MM.1S (cell line): ENCODE results near the gene VPS18.

ENCODE experiments used
- DNase-seq: peaks from one replicate; pipeline ENCODE4 v3.0.0-alpha.2; 2015
- H2AFZ ChIP-seq: fragments of 300-600 bp; sonication (generic); 2 replicates; pipeline ENCODE4 v1.6.0; 2016; ENCODE audit warnings: antibody characterized with exemption, low read length
- H3F3A ChIP-seq: fragments of 300-600 bp; sonication (generic); 2 replicates; pipeline ENCODE4 v1.6.1; 2016; ENCODE audit warnings: mild to moderate bottlenecking, antibody characterized with exemption, low read length, moderate library complexity, mixed read lengths; ENCODE audit not compliant: insufficient read depth
- H3K27ac ChIP-seq: fragments of 300-600 bp; sonication (generic); 2 replicates; pipeline ENCODE4 v1.5.1; 2016; ENCODE audit warnings: mild to moderate bottlenecking, low read length
- H3K27me3 ChIP-seq: fragments of 300-600 bp; sonication (generic); replicated peaks from 2 replicates; pipeline ENCODE4 v1.6.0; 2016; ENCODE audit warnings: low read length; ENCODE audit not compliant: insufficient read depth
- H3K36me3 ChIP-seq: fragments of 300-600 bp; sonication (generic); replicated peaks from 2 replicates; pipeline ENCODE4 v1.6.1; 2016; ENCODE audit warnings: mild to moderate bottlenecking, low read length, mixed read lengths; ENCODE audit not compliant: insufficient read depth
- H3K4me1 ChIP-seq: fragments of 300-600 bp; sonication (generic); 2 replicates; pipeline ENCODE4 v1.6.1; 2016; ENCODE audit warnings: low read length, mixed read lengths
- H3K4me2 ChIP-seq: fragments of 300-600 bp; sonication (generic); 2 replicates; pipeline ENCODE4 v1.6.0; 2016; ENCODE audit warnings: low read depth, low read length
- H3K4me3 ChIP-seq: fragments of 300-600 bp; sonication (generic); 2 replicates; pipeline ENCODE4 v1.5.1; 2016; ENCODE audit warnings: low read length, mixed read lengths
- H3K79me2 ChIP-seq: fragments of 300-600 bp; sonication (generic); 2 replicates; pipeline ENCODE4 v1.6.1; 2016; ENCODE audit warnings: mixed run types, low read length, mixed read lengths
- H3K9ac ChIP-seq: fragments of 300-600 bp; sonication (generic); 2 replicates; pipeline ENCODE4 v1.6.1; 2016; ENCODE audit warnings: low read length, mixed read lengths
- H3K9me2 ChIP-seq: fragments of 300-600 bp; sonication (generic); replicated peaks from 2 replicates; pipeline ENCODE4 v1.6.1; 2016; ENCODE audit warnings: mild to moderate bottlenecking, low read length, mixed read lengths; ENCODE audit not compliant: insufficient read depth
- H3K9me3 ChIP-seq: fragments of 300-600 bp; sonication (generic); replicated peaks from 2 replicates; pipeline ENCODE4 v1.6.1; 2016; ENCODE audit warnings: mild to moderate bottlenecking, low read length, mixed read lengths; ENCODE audit not compliant: insufficient read depth
- H4K20me1 ChIP-seq: fragments of 300-600 bp; sonication (generic); 2 replicates; pipeline ENCODE4 v1.6.1; 2016; ENCODE audit warnings: mild to moderate bottlenecking, low read length, moderate library complexity, mixed read lengths; ENCODE audit not compliant: insufficient read depth
- EZH2 ChIP-seq: fragments of 300-600 bp; sonication (generic); optimal IDR thresholded peaks from 2 replicates; pipeline ENCODE3; 2017; ENCODE audit warnings: low read depth, mild to moderate bottlenecking, antibody characterized with exemption, low read length, mixed read lengths
- EZH2phosphoT487 ChIP-seq: fragments of 300-600 bp; sonication (generic); IDR thresholded peaks from 2 replicates; pipeline ENCODE4 v1.6.1; 2018; ENCODE audit warnings: antibody characterized with exemption, low read length
- TF ChIP-seq, protein P1 (sequence below): fragments of 300-600 bp; sonication (generic); IDR thresholded peaks from 2 replicates; pipeline ENCODE4 v1.5.1; 2016; ENCODE audit warnings: antibody characterized with exemption, low read length, mixed read lengths

VPS18 gene

DNA sequence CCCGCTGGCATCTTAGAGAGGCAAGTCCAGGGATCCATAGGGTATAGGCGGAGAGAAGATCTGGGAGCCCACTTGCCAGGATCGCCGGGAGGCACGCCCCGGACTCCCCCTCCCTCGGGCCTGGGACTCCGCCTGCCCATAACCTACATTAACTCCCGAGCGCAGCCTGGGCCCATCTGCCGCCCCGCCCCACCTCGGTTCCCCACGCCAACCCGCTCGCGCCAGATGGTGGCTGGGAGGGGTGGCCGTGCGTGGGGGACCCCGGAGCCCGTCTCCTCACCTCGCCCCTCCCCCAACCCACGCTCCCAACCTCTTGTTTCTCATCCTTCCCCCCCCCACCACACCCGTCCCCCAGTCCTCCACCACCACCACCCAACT lies 33.2 kb downstream of the VPS18 start:
- peak overlapping the region; percentile 100 for H3K4me2 ChIP-seq
- no peak for TF ChIP-seq EZH2phosphoT487
- TF ChIP-seq EZH2, result no peak
- TF ChIP-seq, protein P1, sequence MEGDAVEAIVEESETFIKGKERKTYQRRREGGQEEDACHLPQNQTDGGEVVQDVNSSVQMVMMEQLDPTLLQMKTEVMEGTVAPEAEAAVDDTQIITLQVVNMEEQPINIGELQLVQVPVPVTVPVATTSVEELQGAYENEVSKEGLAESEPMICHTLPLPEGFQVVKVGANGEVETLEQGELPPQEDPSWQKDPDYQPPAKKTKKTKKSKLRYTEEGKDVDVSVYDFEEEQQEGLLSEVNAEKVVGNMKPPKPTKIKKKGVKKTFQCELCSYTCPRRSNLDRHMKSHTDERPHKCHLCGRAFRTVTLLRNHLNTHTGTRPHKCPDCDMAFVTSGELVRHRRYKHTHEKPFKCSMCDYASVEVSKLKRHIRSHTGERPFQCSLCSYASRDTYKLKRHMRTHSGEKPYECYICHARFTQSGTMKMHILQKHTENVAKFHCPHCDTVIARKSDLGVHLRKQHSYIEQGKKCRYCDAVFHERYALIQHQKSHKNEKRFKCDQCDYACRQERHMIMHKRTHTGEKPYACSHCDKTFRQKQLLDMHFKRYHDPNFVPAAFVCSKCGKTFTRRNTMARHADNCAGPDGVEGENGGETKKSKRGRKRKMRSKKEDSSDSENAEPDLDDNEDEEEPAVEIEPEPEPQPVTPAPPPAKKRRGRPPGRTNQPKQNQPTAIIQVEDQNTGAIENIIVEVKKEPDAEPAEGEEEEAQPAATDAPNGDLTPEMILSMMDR, result no peak
- H3K9me3 ChIP-seq, result no peaks in the 10 kb centered on the region
- H4K20me1 ChIP-seq, result no peaks in the 10 kb centered on the region
- peak overlapping the region; percentile 80; the same call in 1 of the 2 replicates for H2AFZ ChIP-seq
- H3K4me3 ChIP-seq, result peak overlapping the region; percentile 76
- no peak for DNase-seq
- H3K9me2 ChIP-seq, result no peaks in the 10 kb centered on the region
- H3K27ac ChIP-seq, result no peak overlapping the region
- H3F3A ChIP-seq, result peaks cover 8% of the 10 kb centered on the region; the same call in 1 of the 2 replicates
- no peak overlapping the region for H3K9ac ChIP-seq
- H3K27me3 ChIP-seq, result peaks cover 51% of the 10 kb centered on the region
- H3K36me3 ChIP-seq, result no peaks in the 10 kb centered on the region
- H3K4me1 ChIP-seq, result 0 out of 2 replicates have a peak, but pooled peaks cover 7% of the 10 kb centered on the region
- no peaks in the 10 kb centered on the region for H3K79me2 ChIP-seq

DNA sequence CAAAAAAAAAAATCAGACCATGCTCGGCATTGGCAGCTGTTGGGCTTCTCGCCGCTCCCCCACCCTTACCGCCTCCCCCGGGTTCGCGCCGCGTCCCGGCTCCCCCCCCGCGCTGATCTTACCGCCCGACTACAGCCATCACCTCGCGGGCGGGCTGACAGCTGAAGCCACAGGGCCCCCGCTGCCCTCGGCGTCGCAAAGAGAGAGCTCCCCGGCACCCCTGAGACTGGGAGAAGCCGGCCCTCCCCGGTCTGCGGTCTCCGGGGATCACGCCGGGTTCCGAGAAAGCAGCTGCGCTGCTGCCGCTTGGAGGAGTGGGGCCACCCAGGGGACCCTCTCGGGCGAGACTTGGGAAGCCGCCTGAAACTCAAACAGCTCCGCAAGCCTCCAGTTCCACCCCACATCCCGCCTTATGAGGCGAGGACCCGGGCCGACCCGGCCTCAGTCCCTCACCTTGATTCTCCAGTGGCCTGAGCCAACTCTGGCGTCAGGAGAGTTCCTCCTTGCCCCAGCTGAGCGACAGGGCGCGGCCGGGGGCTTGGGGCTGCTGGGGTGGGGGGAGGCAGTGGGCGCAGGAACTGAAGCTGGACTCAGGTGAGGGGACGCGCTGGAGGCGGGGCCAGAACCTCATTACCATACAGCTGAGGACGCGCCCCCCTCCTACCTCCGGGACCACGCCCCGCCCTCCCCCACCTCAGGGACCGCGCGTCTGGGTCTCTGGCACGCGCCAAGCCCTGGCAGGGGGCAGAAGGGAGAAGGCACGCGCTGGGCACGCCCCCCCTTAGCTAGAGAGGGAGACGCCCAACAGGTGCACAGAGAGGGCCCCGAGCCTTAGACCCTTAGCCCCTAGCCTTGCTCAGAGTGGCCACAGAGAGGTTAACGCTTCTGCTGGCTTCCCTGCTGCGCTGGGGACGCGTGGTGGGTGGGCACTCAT lies 33.9 kb downstream of the VPS18 start:
- Histone ChIP-seq H3K27ac (no peak overlapping the region), H3K4me1 (0 out of 2 replicates have a peak, but pooled peaks cover 7% of the 10 kb centered on the region), H3K36me3 (no peaks in the 10 kb centered on the region), H4K20me1 (no peaks in the 10 kb centered on the region), H3K4me2 (peak overlapping the region; percentile 100), H3F3A (peaks cover 8% of the 10 kb centered on the region), H2AFZ (peak overlapping the region; percentile 89), H3K9me3 (no peaks in the 10 kb centered on the region), H3K4me3 (peak overlapping the region; percentile 76), H3K27me3 (peaks cover 51% of the 10 kb centered on the region), H3K9ac (no peak overlapping the region; the same call in 1 of the 2 replicates), H3K79me2 (no peaks in the 10 kb centered on the region), H3K9me2 (no peaks in the 10 kb centered on the region)
- TF ChIP-seq, protein P1, result no peak
- TF ChIP-seq EZH2phosphoT487 (no peak), EZH2 (no peak)
- peak; percentile 30 for DNase-seq

DNA sequence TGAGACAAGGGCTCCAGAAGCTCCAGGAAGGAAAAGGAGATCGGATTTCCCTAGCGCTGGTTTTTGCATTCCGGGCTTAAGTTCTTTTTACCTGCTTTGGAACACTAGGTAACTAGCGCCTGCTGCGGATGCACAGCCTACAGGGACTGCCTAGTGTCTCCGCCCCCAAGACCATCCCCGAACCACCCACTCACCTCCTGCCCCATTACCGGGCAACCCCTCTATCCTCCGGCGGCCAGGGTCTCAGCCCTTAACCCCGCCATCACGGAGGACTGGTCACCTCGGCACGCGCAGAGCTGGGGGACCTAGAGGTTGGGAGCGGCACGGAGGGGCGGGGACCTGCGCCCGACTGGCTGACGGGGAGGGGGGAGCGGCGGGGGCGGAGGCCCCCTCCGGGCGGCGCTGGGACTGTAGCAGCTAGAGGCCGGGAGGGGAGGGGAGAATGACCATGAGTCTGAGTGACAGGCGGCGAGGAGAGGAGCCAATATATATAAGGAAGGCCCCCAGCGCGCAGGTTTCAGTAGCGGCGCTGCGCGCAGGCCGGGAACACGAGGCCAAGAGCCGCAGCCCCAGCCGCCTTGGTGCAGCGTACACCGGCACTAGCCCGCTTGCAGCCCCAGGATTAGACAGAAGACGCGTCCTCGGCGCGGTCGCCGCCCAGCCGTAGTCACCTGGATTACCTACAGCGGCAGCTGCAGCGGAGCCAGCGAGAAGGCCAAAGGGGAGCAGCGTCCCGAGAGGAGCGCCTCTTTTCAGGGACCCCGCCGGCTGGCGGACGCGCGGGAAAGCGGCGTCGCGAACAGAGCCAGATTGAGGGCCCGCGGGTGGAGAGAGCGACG lies 34.8 kb downstream of the VPS18 start, which contains the start of gene DLL4:
TSS of gene DLL4 (plus strand) at position 520 of the 839 bp plus-strand sequence. CDS start 329 bp downstream, outside the sequence.
- Histone ChIP-seq H3K9me3 (no peaks in the 10 kb centered on the region), H3K4me3 (peak within 1 kb of the TSS; percentile 76), H3K27me3 (peaks cover 51% of the 10 kb centered on the region), H4K20me1 (no peaks in the 10 kb centered on the region), H3K9ac (no peak within 1 kb of the TSS; the same call in 1 of the 2 replicates), H3K79me2 (no peaks in the 10 kb centered on the region), H3K4me1 (0 out of 2 replicates have a peak, but pooled peaks cover 10% of the 10 kb centered on the region), H3F3A (peaks cover 8% of the 10 kb centered on the region), H2AFZ (peak within 1 kb of the TSS; percentile 89), H3K27ac (no peak within 1 kb of the TSS), H3K9me2 (no peaks in the 10 kb centered on the region), H3K36me3 (no peaks in the 10 kb centered on the region), H3K4me2 (peak within 1 kb of the TSS; percentile 100)
- TF ChIP-seq, protein P1, result no peak
- DNase-seq, result peak; percentile 81
